ENCODE results near the gene KIF12. TPM values are rescaled to one million over a fixed set of nuclear protein-coding genes. Genes with fewer than 3 reads are reported as not detected.

The KIF12 gene
- total and polyA plus RNA-seq, 2 of the 13 experiments (the other 11 are each of a cell fraction or from before 2014, with no cell fraction given): 1.8 to 12.5 TPM

- TF ChIP-seq MXD4 (CRISPR knock-in tag; IDR thresholded peaks at IDR 0.05) (peak; percentile 57; the same call in 1 of the 2 replicates), EP300 (IDR thresholded peaks at IDR 0.05; ENCODE audit: low read depth in 2 of 2, low read length in 2 of 2) (peak in 1 of 2 experiments; percentile 93; a peak in 2 of 4 replicates), EP300 (CRISPR knock-in tag; IDR thresholded peaks at IDR 0.05; ENCODE audit: borderline replicate concordance) (peak; percentile 94), REST (IDR thresholded peaks at IDR 0.05; ENCODE audit: borderline replicate concordance in 1 of 2, low read depth in 1 of 2, low read length in 2 of 2) (peak in 1 of 2 experiments; percentile 60; a peak in 2 of 4 replicates), SRF (IDR thresholded peaks at IDR 0.05; ENCODE audit: low read depth, low read length) (peak; percentile 66; the same call in 1 of the 2 replicates), ZBTB20 (CRISPR knock-in tag; IDR thresholded peaks at IDR 0.05; ENCODE audit: borderline replicate concordance, low read depth) (peak; percentile 87; the same call in 1 of the 2 replicates), ZNF598 (CRISPR knock-in tag; IDR thresholded peaks at IDR 0.05; ENCODE audit: borderline replicate concordance) (no peak), ZGPAT (CRISPR knock-in tag; IDR thresholded peaks at IDR 0.05) (peak; percentile 92), ZNF713 (CRISPR knock-in tag; IDR thresholded peaks at IDR 0.05) (no peak), NFE2L2 (IDR thresholded peaks at IDR 0.05; ENCODE audit: low read length) (no peak), JUND (CRISPR knock-in tag; IDR thresholded peaks at IDR 0.05) (no peak; the same call in 1 of the 2 replicates), ZNF414 (CRISPR knock-in tag; IDR thresholded peaks at IDR 0.05) (peak; percentile 28; the same call in 1 of the 2 replicates), ARNT2 (CRISPR knock-in tag; IDR thresholded peaks at IDR 0.05; ENCODE audit: low read depth) (peak; percentile 43; the same call in 1 of the 2 replicates)
Measured at GRCh38 chr9:114117996-114118830, 19.1 kb upstream of the KIF12 start (continued).
